PFSK-1 (cell line): ENCODE measurements around the gene HPCAL4.

Source experiments
- POLR2AphosphoS5 ChIP-seq: IDR thresholded peaks from 2 replicates; pipeline ENCODE4 v1.6.1; 2012; ENCODE audit warnings: low read depth, mild to moderate bottlenecking, control low read depth, low read length, moderate library complexity
- REST ChIP-seq, 2 experiments: IDR thresholded peaks; 2 replicates each; pipeline versions ENCODE4 v1.6.1 to v1.8.0; 2011 to 2012; ENCODE audit warnings: low read depth in 2 of 2, low read length in 2 of 2, control low read depth in 1 of 2, inconsistent platforms in 1 of 2, mild to moderate bottlenecking in 1 of 2, moderate library complexity in 1 of 2; ENCODE audit not compliant: insufficient read depth in 1 of 2
- TAF1 ChIP-seq: IDR thresholded peaks from 2 replicates; pipeline ENCODE4 v1.6.1; 2012; ENCODE audit warnings: low read length, control low read depth, borderline replicate concordance; ENCODE audit not compliant: insufficient read depth

GRCh38 chr1:39631361-39632322, 59.6 kb downstream of the HPCAL4 start:
- TF ChIP-seq POLR2AphosphoS5 (no peak), REST (IDR thresholded peaks at IDR 0.05; ENCODE audit: insufficient read depth in 1 of 2, low read depth in 2 of 2, low read length in 2 of 2) (no peak), TAF1 (no peak)
